H1 (cell line): ENCODE results near the gene CD300LF.

Experiments
- CEBPB ChIP-seq: IDR thresholded peaks from 2 replicates; pipeline ENCODE4 v1.6.1; 2012; ENCODE audit warnings: low read depth, low read length
- EP300 ChIP-seq, 2 experiments: IDR thresholded peaks; 1 replicate in 1 of 2; 2 replicates in 1 of 2; pipeline ENCODE4 v1.6.1; 2011 to 2012; ENCODE audit warnings: low read depth in 2 of 2, low read length in 2 of 2, mild to moderate bottlenecking in 2 of 2, borderline replicate concordance in 1 of 2, inconsistent platforms in 1 of 2, moderate library complexity in 1 of 2
- FOSL1 ChIP-seq: IDR thresholded peaks from 2 replicates; pipeline ENCODE4 v1.6.1; 2011; ENCODE audit warnings: mild to moderate bottlenecking, low read depth, low read length, moderate library complexity; ENCODE audit not compliant: insufficient read depth
- POLR2AphosphoS5 ChIP-seq: IDR thresholded peaks from 2 replicates; pipeline ENCODE4 v1.6.1; 2011; ENCODE audit warnings: low read depth, low read length
- SIN3A ChIP-seq, 2 experiments: IDR thresholded peaks in 1 of 2; conservative IDR thresholded peaks in 1 of 2; 2 replicates each; pipeline ENCODE4 v1.6.1; 2011 to 2012; ENCODE audit warnings: low read length in 2 of 2, improper control_type of control experiment in 1 of 2, low read depth in 1 of 2, mild to moderate bottlenecking in 1 of 2
- SIX5 ChIP-seq: IDR thresholded peaks from 2 replicates; pipeline ENCODE4 v1.6.1; 2011; ENCODE audit warnings: mild to moderate bottlenecking, low read depth, low read length
- TBP ChIP-seq: IDR thresholded peaks from 2 replicates; pipeline ENCODE4 v1.6.1; 2011; ENCODE audit warnings: low read depth, low read length, improper control_type of control experiment
- TCF12 ChIP-seq: IDR thresholded peaks from 2 replicates; pipeline ENCODE4 v1.6.1; 2011; ENCODE audit warnings: low read depth, mild to moderate bottlenecking, low read length
- TEAD4 ChIP-seq: IDR thresholded peaks from 2 replicates; pipeline ENCODE4 v1.6.1; 2012; ENCODE audit warnings: low read depth, low read length, inconsistent platforms, mixed read lengths
- TF ChIP-seq, protein P1 (sequence below), 3 experiments: IDR thresholded peaks; 1 replicate in 2 of 3; 2 replicates in 1 of 3; pipeline versions ENCODE4 v1.5.1 to v1.6.1; 2011; ENCODE audit warnings: low read length in 3 of 3, mild to moderate bottlenecking in 3 of 3, inconsistent platforms in 2 of 3, low read depth in 1 of 3, moderate library complexity in 1 of 3; ENCODE audit not compliant: insufficient read depth in 1 of 3; ENCODE audit errors: control extremely low read depth in 1 of 3
- TF ChIP-seq, protein P2 (sequence below): IDR thresholded peaks from 2 replicates; pipeline ENCODE4 v1.6.1; 2012; ENCODE audit warnings: low read length, inconsistent platforms
- TF ChIP-seq, protein P3 (sequence below): IDR thresholded peaks from 2 replicates; pipeline ENCODE4 v1.6.1; 2012; ENCODE audit warnings: inconsistent platforms

DNA sequence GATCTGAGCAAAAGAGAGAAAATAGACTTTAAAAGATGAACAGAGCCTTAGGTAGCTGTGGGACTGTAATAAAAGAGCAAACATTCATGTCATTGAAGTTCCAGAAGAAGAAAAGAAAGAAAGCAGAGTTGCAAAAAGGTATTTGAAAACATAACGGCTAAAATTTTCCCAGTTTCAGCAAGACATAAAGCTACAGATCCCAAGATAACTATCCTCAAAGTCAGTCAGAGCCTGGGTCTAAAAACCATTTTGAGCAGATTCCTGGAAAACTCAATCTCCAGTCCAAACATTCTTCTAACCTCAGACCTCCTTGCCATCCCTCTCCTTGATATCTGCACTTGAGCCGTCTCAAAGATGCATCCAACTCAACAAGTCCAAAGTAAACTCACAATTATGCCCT lies 68.3 kb downstream of the CD300LF start:
- TF ChIP-seq EP300 (IDR thresholded peaks at IDR 0.05; ENCODE audit: borderline replicate concordance in 1 of 2, low read depth in 2 of 2, low read length in 2 of 2) (no peak), FOSL1 (no peak), POLR2AphosphoS5 (no peak), TEAD4 (no peak), SIN3A (conservative IDR thresholded peaks at IDR 0.05 in 1 of 2, IDR thresholded peaks at IDR 0.05 in 1 of 2; ENCODE audit: low read depth in 1 of 2, low read length in 2 of 2) (no peak), SIX5 (no peak), CEBPB (no peak), TCF12 (no peak), TBP (no peak)
- TF ChIP-seq, protein P1, sequence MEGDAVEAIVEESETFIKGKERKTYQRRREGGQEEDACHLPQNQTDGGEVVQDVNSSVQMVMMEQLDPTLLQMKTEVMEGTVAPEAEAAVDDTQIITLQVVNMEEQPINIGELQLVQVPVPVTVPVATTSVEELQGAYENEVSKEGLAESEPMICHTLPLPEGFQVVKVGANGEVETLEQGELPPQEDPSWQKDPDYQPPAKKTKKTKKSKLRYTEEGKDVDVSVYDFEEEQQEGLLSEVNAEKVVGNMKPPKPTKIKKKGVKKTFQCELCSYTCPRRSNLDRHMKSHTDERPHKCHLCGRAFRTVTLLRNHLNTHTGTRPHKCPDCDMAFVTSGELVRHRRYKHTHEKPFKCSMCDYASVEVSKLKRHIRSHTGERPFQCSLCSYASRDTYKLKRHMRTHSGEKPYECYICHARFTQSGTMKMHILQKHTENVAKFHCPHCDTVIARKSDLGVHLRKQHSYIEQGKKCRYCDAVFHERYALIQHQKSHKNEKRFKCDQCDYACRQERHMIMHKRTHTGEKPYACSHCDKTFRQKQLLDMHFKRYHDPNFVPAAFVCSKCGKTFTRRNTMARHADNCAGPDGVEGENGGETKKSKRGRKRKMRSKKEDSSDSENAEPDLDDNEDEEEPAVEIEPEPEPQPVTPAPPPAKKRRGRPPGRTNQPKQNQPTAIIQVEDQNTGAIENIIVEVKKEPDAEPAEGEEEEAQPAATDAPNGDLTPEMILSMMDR (IDR thresholded peaks at IDR 0.05; ENCODE audit: control extremely low read depth in 1 of 3, insufficient read depth in 1 of 3, low read depth in 1 of 3, low read length in 3 of 3), result no peak
- TF ChIP-seq, protein P2, sequence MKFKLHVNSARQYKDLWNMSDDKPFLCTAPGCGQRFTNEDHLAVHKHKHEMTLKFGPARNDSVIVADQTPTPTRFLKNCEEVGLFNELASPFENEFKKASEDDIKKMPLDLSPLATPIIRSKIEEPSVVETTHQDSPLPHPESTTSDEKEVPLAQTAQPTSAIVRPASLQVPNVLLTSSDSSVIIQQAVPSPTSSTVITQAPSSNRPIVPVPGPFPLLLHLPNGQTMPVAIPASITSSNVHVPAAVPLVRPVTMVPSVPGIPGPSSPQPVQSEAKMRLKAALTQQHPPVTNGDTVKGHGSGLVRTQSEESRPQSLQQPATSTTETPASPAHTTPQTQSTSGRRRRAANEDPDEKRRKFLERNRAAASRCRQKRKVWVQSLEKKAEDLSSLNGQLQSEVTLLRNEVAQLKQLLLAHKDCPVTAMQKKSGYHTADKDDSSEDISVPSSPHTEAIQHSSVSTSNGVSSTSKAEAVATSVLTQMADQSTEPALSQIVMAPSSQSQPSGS, result no peak
- TF ChIP-seq, protein P3, sequence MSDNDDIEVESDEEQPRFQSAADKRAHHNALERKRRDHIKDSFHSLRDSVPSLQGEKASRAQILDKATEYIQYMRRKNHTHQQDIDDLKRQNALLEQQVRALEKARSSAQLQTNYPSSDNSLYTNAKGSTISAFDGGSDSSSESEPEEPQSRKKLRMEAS, result no peak
